Measurements from ENCODE around the gene BCAP29. TPM values are rescaled to one million over a fixed set of nuclear protein-coding genes. Genes with fewer than 3 reads are reported as not detected.

The BCAP29 gene
- total RNA-seq, 2 experiments from 2014 or later, result 11.0 to 11.7 TPM

DNA sequence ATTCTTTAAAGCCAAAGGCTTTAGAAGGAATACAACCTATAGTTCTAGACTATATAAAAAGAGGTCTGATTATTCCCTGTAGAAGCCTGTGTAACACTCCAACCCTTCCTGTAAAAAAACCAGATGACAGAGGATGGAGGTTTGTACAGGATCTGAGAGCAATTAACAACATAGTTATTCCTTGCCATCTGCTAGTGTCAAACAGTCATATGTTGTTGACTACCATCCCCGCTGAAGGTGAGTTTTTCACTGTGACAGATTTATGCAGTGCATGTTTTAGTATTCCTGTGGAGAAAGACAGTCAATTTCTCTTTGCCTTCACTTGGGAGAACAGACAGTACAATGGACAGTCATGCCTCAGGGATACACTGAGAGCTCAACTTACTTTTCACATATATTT lies 61.6 kb downstream of the BCAP29 start:
- H3K4me3 Mint-ChIP-seq, result no peak overlapping the region
- DNase-seq, result no peak

DNA sequence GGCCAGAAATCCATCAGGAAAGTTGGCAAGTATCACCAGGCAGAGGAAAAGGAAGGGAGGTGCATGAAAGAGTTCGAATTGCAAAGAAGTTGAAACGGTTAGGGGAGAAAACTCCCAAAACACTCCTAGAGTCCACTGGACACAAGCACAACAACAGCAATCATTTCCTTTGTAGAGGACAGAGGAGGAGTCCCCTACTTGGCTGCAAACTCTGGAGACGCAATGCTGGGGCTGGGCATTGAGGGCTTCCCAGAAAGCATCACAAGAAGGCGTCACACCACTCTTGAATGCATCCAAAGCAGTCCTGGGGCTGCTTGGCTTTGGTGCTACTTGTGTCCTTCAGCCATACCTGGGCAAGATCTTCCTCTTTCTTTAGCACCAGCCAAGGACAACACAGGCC lies 62.5 kb downstream of the BCAP29 start:
- Mint-ChIP-seq H3K9me3 (no peaks in the 10 kb centered on the region), H3K36me3 (ENCODE audit: low read depth) (no peaks in the 10 kb centered on the region), H3K27me3 (peaks cover 14% of the 10 kb centered on the region), H3K4me3 (no peak overlapping the region), H3K4me1 (ENCODE audit: low read depth) (no peaks in the 10 kb centered on the region), H3K27ac (no peak overlapping the region)
- no peak overlapping the region for H3K4me3 ChIP-seq (ENCODE audit: low read length)
- ATAC-seq (ENCODE audit: poor library complexity) (no peak), DNase-seq (no peak)
- POLR2A ChIA-PET, result no interaction called here
- H3K27ac ChIP-seq (ENCODE audit: low read depth in 1 of 2, low read length in 2 of 2), result no peak overlapping the region
- H3K27me3 ChIP-seq (ENCODE audit: control insufficient read depth in 1 of 2, insufficient read depth in 2 of 2, low read length in 2 of 2), result peaks cover 0 to 2% of the 10 kb centered on the region in 2 experiments
- no peaks in the 10 kb centered on the region for H3K9me3 ChIP-seq (ENCODE audit: control insufficient read depth in 1 of 2, insufficient read depth in 1 of 2, low read length in 2 of 2)
- H3K36me3 ChIP-seq (ENCODE audit: insufficient read depth, low read length), result no peaks in the 10 kb centered on the region
- CTCF ChIA-PET, result no interaction called here
- peaks cover 2% of the 10 kb centered on the region for H3K4me1 ChIP-seq (ENCODE audit: insufficient read depth, low read length)
- intact Hi-C loops (cut with DNase I, micrococcal nuclease), result no loop called here
- TF ChIP-seq, protein P1, sequence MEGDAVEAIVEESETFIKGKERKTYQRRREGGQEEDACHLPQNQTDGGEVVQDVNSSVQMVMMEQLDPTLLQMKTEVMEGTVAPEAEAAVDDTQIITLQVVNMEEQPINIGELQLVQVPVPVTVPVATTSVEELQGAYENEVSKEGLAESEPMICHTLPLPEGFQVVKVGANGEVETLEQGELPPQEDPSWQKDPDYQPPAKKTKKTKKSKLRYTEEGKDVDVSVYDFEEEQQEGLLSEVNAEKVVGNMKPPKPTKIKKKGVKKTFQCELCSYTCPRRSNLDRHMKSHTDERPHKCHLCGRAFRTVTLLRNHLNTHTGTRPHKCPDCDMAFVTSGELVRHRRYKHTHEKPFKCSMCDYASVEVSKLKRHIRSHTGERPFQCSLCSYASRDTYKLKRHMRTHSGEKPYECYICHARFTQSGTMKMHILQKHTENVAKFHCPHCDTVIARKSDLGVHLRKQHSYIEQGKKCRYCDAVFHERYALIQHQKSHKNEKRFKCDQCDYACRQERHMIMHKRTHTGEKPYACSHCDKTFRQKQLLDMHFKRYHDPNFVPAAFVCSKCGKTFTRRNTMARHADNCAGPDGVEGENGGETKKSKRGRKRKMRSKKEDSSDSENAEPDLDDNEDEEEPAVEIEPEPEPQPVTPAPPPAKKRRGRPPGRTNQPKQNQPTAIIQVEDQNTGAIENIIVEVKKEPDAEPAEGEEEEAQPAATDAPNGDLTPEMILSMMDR (IDR thresholded peaks at IDR 0.05), result no peak

More for the DNA sequence above, 61.6 kb downstream of the BCAP29 start:
- H3K4me1 Mint-ChIP-seq (ENCODE audit: low read depth), result no peaks in the 10 kb centered on the region
- peaks cover 0 to 2% of the 10 kb centered on the region in 2 experiments for H3K27me3 ChIP-seq (ENCODE audit: control insufficient read depth in 1 of 2, insufficient read depth in 2 of 2, low read length in 2 of 2)
- H3K4me3 ChIP-seq (ENCODE audit: low read length), result no peak overlapping the region
- no peaks in the 10 kb centered on the region for H3K9me3 Mint-ChIP-seq
- H3K36me3 ChIP-seq (ENCODE audit: insufficient read depth, low read length), result no peaks in the 10 kb centered on the region
- H3K4me1 ChIP-seq (ENCODE audit: insufficient read depth, low read length), result peaks cover 2% of the 10 kb centered on the region
- no peak overlapping the region for H3K27ac Mint-ChIP-seq
- H3K27me3 Mint-ChIP-seq, result peaks cover 14% of the 10 kb centered on the region
- H3K9me3 ChIP-seq (ENCODE audit: control insufficient read depth in 1 of 2, insufficient read depth in 1 of 2, low read length in 2 of 2), result no peaks in the 10 kb centered on the region
- ChIA-PET POLR2A (no interaction called here), CTCF (no interaction called here)
- H3K36me3 Mint-ChIP-seq (ENCODE audit: low read depth), result no peaks in the 10 kb centered on the region
- ATAC-seq (ENCODE audit: poor library complexity), result no peak
- intact Hi-C loops (cut with DNase I, micrococcal nuclease), result no loop called here
- H3K27ac ChIP-seq (ENCODE audit: low read depth in 1 of 2, low read length in 2 of 2), result no peak overlapping the region
- TF ChIP-seq, protein P1 (IDR thresholded peaks at IDR 0.05), result no peak

DNA sequence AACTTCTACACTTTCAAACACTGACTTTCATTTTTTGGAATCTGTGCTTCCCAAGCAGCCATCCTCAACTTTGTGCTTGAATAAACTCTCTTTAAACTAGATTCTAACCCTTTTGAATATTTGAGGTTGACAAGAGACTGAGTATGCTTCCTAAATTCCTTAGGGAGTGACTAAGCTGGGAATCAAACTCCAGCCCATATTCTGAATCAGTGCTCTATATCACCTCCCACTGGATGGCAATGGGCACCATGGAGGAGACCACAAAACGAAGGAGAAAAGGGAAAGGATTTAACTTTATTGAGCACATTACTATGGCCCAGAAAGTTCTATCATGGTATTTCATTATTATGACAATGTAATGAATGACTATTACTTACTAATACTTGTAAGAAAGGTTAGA lies 63.4 kb downstream of the BCAP29 start:
- DNase-seq (no peak), ATAC-seq (ENCODE audit: poor library complexity) (no peak)
- Mint-ChIP-seq H3K9me3 (no peaks in the 10 kb centered on the region), H3K36me3 (ENCODE audit: low read depth) (no peaks in the 10 kb centered on the region), H3K4me3 (no peak overlapping the region), H3K4me1 (ENCODE audit: low read depth) (no peaks in the 10 kb centered on the region), H3K27me3 (peaks cover 14% of the 10 kb centered on the region), H3K27ac (no peak overlapping the region)
- intact Hi-C loops (cut with DNase I, micrococcal nuclease), result no loop called here
- Histone ChIP-seq H3K4me1 (ENCODE audit: insufficient read depth, low read length) (no peaks in the 10 kb centered on the region), H3K27me3 (ENCODE audit: control insufficient read depth in 1 of 2, insufficient read depth in 2 of 2, low read length in 2 of 2) (peaks cover 0 to 2% of the 10 kb centered on the region in 2 experiments), H3K36me3 (ENCODE audit: insufficient read depth, low read length) (no peaks in the 10 kb centered on the region), H3K4me3 (ENCODE audit: low read length) (no peak overlapping the region), H3K9me3 (ENCODE audit: control insufficient read depth in 1 of 2, insufficient read depth in 1 of 2, low read length in 2 of 2) (no peaks in the 10 kb centered on the region), H3K27ac (ENCODE audit: low read depth in 1 of 2, low read length in 2 of 2) (no peak overlapping the region)
- CTCF ChIA-PET, result no interaction called here
- TF ChIP-seq, protein P1 (IDR thresholded peaks at IDR 0.05), result no peak
- POLR2A ChIA-PET, result no interaction called here
